ENCODE data around the gene TMEM225B.
"Not testable (repeated sequence)": the region's sequence is repeated elsewhere in the genome, so short reads cannot be mapped to it uniquely, and the experiment has no call there.

TMEM225B gene

DNA sequence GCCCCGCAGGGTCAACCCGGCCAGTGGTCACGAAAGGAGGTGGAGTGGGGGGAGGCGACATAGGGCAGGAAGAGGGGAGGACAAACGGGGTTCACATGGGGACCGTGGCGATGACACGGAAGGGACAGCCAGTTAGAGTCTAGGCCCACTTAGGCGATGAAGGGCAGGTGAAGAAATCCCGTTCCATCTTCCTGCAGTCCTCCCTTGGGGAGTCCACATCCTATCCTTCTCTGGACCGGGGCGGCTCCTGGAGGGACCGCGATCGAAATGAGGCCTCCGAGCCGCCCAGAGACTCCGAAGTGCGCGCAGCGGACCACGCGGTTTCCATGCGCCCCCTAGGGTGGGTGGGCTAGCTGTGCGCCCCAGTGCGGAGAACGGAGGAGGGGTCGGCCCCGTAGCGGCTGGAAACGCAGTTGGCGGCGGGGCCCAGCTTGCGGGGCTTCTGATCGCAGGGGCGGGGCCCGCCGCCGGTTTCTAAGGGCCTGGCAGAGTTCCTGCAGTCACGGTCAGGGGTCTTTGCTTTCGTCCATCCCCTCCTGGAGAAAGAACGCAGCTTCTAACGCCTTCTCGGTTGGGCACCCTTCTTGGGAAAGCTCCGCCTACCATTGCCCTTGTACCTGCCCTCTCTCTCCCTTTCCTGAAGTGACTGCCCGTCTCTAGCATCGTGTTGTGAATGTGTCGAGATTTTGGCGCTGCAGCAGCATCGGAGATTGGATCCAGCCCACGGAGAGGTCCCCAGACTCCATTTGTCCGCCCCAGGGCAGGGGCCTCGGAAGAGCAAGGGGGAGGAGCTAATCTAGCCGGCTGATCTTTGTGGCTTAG lies 17.9 kb upstream of the TMEM225B start:
- DNase-seq = peak; percentile 77 to 84

DNA sequence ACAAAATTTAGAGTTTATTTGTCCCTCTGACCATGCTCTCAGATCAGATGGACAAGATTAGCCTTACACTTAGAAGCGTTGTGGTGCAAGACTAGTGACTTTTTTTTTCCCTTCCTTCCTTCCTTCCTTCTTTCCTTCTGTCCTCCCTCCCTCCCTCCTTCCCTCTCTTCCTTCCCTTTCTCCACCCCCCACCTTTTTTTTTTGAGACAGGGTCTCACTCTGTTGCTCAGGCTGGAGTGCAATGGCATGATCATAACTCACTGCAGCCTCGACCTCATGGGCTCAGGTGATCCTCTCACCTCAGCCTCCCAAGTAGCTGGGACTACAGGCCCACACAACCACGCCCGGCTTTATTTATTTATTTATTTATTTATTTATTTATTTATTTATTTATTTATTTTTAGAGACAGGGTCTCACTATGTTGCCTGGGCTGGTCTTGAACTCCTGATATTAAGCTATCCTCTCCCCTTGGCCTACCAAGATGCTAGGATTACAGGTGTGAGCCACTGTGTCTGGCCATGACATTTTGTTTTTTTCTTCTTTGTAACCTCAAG lies 17.2 kb upstream of the TMEM225B start:
- not testable (repeated sequence) for DNase-seq

DNA sequence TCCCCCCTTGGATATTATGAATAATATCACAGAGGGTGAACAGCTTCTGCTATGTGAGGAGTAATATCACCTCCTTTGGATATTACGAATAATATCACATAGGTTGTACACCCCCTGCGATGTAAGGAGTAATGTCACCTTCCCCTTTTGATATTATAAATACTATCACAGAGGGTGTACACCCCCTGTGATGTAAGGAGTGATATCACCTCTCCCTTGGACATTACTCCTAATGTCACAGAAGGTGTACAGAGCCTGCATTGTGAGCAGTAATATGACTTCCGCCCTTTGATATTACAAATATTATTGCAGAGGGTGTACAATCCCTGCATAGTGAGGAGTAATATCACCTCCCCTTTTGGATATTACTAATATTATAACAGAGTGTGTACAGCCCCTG lies 9.2 kb upstream of the TMEM225B start:
- no peak for DNase-seq

DNA sequence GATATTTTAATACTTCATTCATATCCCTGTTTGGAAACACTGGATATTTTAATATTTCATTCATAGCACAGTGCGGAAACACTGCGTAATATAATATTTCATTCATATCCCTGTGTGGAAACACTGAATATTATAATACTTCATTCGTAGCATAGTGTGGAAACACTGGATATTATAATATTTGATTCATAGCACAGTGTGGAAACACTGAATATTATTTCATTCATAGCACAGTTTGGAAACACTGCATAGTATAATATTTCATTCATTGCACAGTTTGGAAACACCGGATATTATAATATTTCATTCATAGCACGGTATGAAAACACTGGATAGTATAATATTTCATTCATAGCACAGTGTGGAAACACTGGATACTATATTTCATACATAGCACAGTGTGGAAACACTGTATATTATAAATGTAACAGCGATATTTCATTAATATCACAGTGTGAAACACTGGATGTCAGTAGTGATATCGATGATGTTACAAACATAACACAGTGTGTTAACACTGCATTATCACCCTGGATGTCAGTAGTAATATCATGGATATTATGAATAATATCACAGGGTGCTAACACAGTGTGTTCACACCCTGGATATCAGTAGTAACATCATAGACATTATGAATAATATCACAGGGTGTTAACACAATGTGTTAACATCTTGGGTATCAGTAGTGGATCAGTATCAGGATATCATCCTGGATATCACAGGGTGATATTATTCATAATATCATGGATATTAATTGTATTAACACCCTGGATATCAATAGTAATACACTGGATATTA lies 2.9 kb upstream of the TMEM225B start:
- no peak for DNase-seq

DNA sequence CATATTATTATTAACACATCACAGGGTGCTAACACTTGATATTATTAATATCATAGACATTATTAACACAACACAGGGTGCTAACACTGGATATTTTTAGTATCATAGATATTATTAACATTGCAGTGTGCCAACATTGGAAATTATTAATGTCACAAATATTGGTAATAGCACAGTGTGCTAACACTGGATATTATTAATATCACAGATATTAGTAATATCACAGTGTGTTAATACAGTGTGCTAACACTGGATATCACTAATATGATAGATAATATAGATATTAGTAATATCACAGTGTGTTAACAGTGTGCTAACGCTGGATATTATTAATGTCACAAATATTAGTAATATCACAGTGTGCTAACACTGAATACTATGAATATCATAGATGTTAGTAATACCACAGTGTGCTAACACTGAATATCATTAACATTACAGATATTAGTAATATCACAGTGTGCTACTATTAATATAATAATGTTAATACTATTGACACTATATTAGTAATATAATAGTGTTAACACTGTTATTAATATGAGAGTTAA lies 1.6 kb upstream of the TMEM225B start:
- no peak for DNase-seq

DNA sequence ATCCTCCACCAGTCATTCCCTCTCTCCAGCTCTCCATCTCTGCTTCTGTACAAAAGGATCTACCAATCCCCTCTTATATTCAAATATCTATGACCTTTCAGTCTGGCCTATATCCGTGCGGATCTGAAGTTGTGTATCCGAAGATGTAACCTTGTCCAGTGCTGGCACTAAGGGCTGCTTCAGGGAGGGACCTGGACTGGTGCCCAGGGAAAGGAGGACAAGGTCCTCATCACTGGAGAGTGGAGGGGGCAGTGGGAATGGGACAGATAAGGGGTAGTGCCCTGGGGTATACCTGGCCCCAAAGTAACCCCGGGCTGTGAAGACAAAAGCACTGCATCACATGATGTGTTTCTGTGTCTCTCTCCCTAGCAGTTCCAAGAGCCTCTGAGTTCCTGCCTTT lies 1.8 kb downstream of the TMEM225B start:
- DNase-seq = no peak

DNA sequence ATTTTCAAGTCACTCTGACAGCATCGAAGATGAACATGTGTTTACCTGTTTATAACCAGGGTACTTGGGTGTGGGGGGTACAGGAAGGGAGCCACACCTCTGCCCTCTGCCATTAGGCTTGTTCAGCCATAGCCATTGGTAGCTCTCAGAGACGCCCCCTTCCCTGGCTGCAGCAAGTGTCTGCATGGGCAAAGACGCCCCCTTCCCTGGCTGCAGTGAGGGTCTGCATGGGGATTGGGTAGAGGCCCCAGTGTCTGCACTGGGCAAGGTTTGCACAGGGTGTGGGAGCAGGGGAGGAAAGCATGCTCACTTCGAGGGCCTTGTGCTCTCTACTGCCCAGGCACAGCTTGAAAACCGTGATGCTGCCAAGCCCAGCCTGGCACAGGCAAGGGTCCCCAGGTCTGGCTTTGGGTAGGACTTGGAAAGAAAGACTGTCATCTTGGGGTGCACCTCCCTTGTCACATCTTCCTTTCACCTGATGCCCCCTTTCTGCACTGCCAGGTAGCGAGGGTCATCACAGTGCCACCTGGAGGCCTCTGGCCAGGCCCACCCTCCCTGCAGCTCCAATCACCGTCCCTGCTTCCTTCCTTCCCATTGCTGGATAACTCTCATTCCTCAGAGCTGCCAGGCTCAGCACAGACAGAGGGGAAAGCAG lies 3.7 kb downstream of the TMEM225B start:
- DNase-seq = no peak

DNA sequence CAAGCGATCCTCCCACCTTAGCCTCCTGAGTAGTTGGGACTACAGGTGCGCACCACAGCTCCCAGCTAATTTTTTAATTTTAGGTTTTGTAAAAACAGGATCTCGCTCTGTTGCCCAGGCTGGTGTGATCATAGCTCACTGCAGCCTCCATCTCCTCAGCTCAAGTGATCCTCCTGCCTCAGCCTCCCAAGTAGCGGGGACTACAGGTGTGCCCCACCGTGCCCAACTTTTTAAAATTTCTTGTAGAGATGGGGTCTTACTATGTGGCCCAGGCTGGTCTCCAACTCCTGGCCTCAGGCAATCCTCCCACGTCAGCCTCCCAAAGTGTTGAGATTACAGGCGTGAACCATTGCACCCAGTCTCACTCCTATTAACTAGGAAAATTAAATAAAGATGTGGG lies 7.5 kb downstream of the TMEM225B start:
- no peak for DNase-seq

DNA sequence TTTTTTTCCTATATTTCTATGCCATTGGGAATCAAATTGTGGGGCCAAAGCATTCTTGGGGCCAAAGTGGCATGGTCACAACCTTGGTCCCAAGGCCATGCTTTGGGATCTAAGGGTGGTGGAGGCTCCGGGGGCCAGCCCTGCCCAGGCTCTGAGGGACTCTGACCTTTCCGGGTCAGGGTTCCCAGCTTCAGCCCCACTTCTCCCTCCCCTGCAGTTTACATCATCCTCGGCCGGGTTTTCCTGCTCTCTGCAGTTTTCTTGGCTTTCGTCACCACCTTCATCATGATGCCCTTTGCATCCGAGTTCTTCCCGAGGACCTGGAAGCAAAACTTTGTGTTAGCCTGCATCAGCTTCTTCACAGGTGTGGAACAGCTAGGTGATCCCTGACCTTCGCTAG lies 8.5 kb downstream of the TMEM225B start:
- no peak for DNase-seq

DNA sequence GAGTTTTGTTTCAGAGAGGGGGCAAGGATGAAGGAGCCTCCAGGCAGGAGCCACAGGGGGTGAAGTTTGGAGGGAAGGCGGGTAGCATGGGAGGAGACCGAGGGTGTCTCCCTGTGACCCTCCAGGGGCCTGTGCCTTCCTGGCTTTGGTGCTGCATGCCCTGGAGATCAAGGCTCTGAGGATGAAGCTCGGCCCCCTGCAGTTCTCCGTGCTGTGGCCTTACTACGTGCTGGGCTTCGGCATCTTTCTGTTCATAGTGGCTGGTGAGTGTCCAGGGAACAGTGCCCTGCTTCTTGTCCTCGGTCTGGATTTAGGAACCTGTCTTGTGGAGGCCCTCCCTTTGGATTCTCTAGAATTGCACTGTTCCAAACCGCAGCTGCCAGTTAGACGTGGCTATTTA lies 9.5 kb downstream of the TMEM225B start:
- DNase-seq = no peak

DNA sequence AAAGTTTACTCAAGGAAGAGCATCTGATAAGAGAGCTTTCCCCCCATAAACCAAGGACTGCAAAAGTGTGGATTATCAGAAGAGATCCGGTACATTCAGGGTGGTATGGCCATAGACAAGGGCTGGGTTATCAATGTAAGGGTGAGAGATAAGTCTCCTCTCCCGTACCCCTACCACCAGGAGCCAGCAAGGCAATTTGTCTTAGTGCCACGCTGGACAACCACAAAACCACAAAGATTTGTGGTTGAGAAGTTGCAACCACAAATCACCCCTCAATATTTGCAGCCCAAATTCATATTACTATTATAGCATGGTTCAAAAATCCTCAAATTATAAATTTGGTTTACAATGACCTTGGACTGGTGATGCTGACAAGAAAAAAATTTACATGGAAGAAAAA lies 16.4 kb downstream of the TMEM225B start:
- DNase-seq = no peak

DNA sequence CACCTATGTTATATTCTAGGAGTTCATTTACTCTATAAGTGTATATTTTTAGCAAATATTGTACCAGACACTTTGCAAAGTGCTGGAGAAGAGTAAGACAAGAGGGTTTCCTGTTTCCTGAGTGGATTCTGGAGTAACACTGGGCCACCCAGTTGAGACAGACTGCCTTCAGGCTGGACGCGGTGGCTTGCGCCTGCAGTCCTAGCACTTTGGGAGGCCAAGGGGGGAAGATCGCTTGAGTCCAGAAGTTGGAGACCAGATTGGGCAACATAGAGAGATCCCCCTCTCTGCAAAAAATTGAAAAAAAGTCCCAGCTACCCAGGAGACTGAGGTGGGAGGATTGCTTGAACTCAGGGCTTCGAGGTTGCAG lies 17.9 kb downstream of the TMEM225B start:
- no peak for DNase-seq

DNA sequence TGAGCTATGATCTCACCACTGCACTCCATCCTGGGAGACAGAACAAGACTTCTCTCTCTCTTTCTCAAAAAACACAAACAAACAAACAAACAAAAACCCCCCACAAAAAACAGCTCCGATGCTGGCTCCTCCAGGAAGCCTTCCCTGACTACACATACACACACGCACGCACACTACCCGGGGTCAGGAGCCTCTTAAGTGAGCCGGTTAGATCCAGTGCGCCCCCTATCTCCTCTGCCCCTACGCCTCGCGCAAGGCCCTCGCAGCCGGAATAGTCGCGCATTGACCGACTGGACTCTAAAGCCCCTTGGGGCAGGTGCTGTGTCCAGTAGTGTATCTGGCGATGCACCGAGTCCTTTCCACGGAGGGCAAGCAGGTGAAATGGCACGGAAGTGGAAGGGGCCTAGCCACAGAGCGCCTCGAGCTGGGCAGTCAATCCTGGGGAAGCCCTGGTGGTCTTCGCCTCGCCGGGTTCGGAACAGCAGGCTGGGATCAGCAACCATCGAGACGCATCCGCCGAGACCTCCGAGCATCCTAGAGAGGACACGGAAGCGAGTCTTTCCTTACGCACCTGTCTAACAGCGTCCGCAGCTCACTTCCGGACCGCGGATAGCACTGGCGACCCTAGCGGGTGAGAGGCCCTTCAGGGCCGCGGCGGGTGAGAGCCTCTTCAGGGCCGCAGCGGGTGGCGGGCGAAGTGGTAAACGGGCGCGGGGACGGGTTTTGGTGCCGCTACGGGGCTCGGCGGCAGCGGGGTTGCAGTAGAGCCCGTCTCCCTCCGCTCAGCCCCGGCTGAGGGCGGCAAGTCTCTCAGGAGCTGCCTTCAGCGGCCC lies 18.5 kb downstream of the TMEM225B start, which contains the start of gene ZSCAN25:
ZSCAN25 (plus strand) TSS at position 588 of the 833 bp plus-strand sequence. CDS start 2,661 bp downstream, outside the sequence.
- peak; percentile 98 for DNase-seq

DNA sequence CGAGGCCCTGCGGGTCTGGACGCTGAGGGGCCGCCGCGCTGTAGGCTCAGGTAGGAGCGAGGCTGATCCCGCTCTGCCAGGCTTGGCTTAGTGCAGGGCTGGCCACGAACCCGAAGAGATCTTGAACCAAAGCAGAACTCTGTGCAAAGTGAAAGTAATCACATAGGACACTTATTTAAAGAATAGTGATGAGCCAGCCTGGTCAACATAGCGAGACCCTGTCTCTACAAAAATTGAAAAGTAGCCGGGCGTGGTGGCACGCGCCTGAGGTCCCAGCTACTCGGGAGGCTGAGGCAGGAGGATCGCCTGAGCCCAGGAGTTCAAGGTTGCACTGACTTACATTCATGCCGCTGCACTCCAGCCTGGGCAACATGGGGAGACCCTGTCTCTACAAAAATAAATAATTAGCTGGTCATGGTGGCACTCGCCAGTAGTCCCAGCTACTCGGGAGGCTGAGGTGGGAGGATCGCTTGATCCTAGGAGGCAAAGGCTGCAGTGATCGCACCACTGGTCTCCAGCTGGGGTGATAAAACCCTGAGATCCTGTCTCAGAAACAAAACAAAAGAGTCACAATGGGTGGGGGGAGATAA lies 19.2 kb downstream of the TMEM225B start:
- no peak for DNase-seq

DNA sequence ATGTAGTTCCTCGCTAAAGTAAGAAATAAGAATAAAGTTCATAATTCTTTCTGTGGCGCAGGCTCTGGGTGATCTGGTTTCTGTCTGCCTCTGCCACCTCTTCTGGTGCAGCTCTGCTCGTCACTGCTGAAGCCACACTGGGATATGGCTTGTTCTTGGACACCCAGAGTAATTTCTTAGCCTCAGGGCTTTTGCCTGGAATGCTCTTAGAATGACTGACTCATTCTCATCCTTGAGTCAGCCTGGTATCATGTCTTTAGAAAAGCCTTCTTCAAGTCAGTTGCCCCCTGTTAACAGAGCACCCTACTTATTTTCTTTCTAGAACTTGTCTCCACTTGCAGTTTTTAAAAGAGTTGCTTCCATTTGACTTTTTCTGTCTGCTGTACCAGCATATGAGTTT lies 20.7 kb downstream of the TMEM225B start:
- DNase-seq = no peak

DNA sequence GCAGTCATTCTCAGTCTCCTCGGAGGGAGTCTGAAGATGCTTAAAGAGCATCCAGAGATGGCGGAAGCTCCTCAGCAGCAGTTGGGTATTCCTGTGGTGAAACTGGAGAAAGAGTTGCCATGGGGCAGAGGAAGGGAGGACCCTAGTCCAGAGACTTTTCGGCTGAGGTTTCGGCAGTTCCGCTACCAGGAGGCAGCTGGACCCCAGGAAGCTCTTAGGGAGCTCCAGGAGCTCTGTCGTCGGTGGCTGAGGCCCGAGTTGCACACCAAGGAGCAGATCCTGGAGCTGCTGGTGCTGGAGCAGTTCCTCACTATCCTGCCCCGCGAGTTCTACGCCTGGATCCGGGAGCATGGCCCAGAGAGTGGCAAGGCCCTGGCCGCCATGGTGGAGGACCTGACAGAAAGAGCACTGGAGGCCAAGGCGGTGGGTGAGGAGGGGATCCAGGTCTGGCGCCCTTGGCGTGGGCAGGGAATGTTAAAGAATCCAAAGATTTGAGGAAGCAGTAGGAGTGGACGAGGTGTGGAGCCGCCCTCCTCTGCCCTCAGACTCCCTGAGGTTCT lies 21.6 kb downstream of the TMEM225B start:
- no peak for DNase-seq

DNA sequence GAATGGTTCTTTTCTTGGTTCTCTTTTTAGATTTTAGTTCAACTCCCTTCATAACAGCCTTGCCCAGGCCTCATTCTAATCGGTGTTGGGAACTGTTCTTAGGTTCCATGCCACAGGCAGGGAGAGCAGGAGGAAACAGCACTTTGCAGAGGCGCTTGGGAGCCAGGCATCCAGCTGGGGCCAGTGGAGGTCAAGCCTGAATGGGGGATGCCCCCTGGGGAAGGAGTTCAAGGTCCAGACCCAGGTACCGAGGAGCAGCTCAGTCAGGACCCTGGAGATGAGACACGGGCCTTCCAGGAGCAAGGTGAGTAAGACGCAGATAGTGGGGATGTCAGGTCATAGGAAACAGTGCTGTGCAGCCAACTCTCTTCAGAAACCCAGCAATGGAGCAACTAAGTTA lies 23.2 kb downstream of the TMEM225B start:
- DNase-seq = no peak

DNA sequence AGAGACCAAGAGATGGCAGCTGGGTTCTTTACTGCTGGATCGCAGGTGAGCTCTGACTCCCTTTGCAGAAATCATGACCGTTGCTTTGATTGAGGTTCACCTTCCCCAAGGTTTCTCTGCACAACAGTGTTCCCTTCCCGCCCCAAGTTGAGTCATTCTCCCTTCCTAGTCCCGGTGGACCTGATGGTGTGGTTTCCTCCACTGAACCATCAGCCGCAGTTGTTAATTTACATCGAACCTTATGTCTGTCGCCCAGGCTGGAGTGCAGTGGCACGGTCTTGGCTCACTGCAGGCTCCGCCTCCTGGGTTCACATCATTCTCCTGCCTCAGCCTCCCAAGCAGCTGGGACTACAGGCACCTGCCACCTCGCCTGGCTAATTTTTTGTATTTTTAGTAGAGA lies 24.5 kb downstream of the TMEM225B start:
- no peak for DNase-seq

DNA sequence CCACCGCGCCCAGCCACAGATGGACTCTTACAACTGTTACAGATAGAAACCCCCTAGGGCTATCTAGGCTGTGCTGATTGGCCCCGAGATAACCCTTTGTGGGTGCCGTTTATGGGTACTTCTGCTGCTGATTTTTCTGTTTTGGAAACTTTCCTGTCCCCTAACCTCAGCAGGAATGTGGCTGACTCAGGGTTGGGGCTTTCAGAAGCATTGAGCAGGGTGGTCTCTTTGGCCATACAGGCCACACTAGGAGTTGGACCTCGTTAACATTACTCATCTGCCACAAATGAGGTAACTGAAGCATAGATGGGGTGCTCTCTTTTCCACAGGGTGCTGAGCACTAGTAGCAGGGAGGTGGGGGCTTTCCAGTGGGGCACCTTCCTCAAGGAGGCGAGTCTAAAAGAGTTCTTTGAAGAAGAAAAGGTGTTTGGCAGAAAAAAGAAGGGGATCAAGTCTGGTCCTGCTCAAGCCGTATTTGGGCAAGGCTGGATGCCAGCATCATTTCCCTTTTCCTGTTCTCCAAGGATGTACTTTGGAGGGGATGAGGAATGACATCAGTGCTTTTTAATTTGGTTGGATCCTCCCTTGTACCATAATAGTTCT lies 25.1 kb downstream of the TMEM225B start:
- no peak for DNase-seq

DNA sequence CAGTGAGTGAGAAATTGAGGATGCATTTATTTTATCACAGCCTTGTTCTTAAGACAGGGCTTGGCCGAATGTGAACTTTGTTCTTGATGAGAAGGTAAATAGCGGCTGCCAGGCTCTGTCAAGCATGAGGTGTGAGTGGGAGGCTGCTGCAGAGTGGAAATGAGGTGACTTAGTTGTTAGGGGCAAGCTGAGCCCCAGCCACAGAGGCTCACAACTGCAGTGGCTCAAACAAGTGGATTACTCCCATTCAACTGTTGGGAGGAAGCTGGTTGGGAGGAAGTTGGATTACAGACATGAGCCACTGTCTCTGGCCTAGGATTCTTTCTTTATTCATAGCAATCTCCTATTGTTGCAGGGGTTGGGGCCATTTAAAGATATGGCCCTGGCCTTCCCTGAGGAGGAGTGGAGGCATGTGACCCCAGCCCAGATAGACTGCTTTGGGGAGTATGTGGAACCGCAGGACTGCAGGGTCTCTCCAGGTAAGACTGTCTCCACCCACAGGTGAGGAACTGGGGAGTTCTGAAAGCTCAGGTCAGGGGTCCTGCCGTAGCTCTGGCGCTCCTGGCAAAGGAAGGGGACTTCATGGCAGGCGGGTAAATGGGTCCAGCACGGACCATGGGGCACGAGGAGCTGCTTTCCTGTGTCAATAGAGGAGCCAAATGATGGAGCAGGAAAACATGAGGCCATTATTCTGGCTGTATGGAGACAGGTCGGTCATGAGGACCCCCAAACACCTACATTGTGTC lies 25.8 kb downstream of the TMEM225B start:
- no peak for DNase-seq

Measured in NCI-H1930 (cell line).